Kidney epithelial cell (primary cell): ENCODE data around the gene NUDT17. TPM values are rescaled to one million over a fixed set of nuclear protein-coding genes. Genes with fewer than 3 reads are reported as not detected.

Source experiments
- DNase-seq: peaks from one replicate; pipeline ENCODE4 v3.0.0-alpha.2; 2010; ENCODE audit warnings: low read depth
- H3K27me3 ChIP-seq: 2 replicates; pipeline ENCODE4 v1.6.0; 2011; ENCODE audit warnings: low read length; ENCODE audit not compliant: control insufficient read depth, insufficient read depth
- H3K36me3 ChIP-seq: 2 replicates; pipeline ENCODE4 v1.5.1; 2011; ENCODE audit warnings: low read length; ENCODE audit not compliant: control insufficient read depth, insufficient read depth
- H3K4me3 ChIP-seq: 2 replicates; pipeline ENCODE4 v1.5.1; 2011; ENCODE audit warnings: low read depth, mild to moderate bottlenecking, control low read depth, low read length
- CTCF ChIP-seq: IDR thresholded peaks from 2 replicates; pipeline ENCODE4 v1.5.1; 2011; ENCODE audit warnings: mild to moderate bottlenecking, moderate library complexity, low read length, control low read depth, inconsistent platforms; ENCODE audit not compliant: insufficient read depth, poor library complexity, severe bottlenecking
- total RNA-seq: library from RNA; depleted of rRNA; stranded (reverse); fragments of >200 nt; gene quantifications from 2 replicates; pipeline ENCODE4 v1.2.3, GENCODE V29; 2015

The NUDT17 gene
- total RNA-seq, 1 donor from 2014 or later, result 2.5 TPM

GRCh38 chr1:145895471-145895870, 50.0 kb downstream of the NUDT17 start:
- Histone ChIP-seq H3K36me3 (no peaks in the 10 kb centered on the region), H3K27me3 (no peaks in the 10 kb centered on the region), H3K4me3 (no peak overlapping the region)
- DNase-seq, result no peak
- no peak for TF ChIP-seq CTCF

GRCh38 chr1:145897969-145898368, 52.5 kb downstream of the NUDT17 start:
- H3K4me3 ChIP-seq, result no peak overlapping the region

More at GRCh38 chr1:145897969-145898368, 52.5 kb downstream of the NUDT17 start:
- TF ChIP-seq CTCF, result no peak
- Histone ChIP-seq H3K36me3 (no peaks in the 10 kb centered on the region), H3K27me3 (no peaks in the 10 kb centered on the region)
- DNase-seq, result no peak

Other genes starting within 250 kb of the NUDT17 start
- gene GPR89A, start 237.6 kb upstream of the NUDT17 start, total RNA-seq, result 22.3 and 25.6 TPM in 2 replicates
- 0.62 TPM in 1 of 2 replicates, not detected in the other for gene PDZK1, start 138.3 kb upstream of the NUDT17 start, total RNA-seq
- not detected in 2 replicates for gene CD160, start 126.1 kb upstream of the NUDT17 start, total RNA-seq
- gene RNF115, start 21.5 kb upstream of the NUDT17 start, total RNA-seq, result 7.7 and 8.5 TPM in 2 replicates
- gene POLR3C, start 21.4 kb upstream of the NUDT17 start, total RNA-seq, result 43.4 and 44.2 TPM in 2 replicates
- 17.7 and 19.6 TPM in 2 replicates for gene PIAS3, start 13.5 kb downstream of the NUDT17 start, total RNA-seq
- gene ANKRD35, start 40.2 kb downstream of the NUDT17 start, total RNA-seq, result 0.07 TPM in 1 of 2 replicates, not detected in the other
- 0.08 and 0.89 TPM in 2 replicates for gene ITGA10, start 64.4 kb downstream of the NUDT17 start, total RNA-seq
- 25.9 and 31.2 TPM in 2 replicates for gene PEX11B, start 73.1 kb downstream of the NUDT17 start, total RNA-seq
- gene RBM8A, start 81.9 kb downstream of the NUDT17 start, total RNA-seq, result 159 and 173 TPM in 2 replicates
- 23.2 and 28.0 TPM in 2 replicates for gene LIX1L, start 112.4 kb downstream of the NUDT17 start, total RNA-seq
- gene ANKRD34A, start 118.9 kb downstream of the NUDT17 start, total RNA-seq, result 0.46 TPM in 1 of 2 replicates, not detected in the other
- gene POLR3GL, start 119.1 kb downstream of the NUDT17 start, total RNA-seq, result 12.2 and 14.3 TPM in 2 replicates
- 14.7 and 19.0 TPM in 2 replicates for gene TXNIP, start 150.9 kb downstream of the NUDT17 start, total RNA-seq
- not detected in 2 replicates for gene HJV, start 176.1 kb downstream of the NUDT17 start, total RNA-seq